Measurements from ENCODE around the gene KRTAP6-1.

The KRTAP6-1 gene, protein sequence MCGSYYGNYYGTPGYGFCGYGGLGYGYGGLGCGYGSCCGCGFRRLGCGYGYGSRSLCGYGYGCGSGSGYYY

DNA sequence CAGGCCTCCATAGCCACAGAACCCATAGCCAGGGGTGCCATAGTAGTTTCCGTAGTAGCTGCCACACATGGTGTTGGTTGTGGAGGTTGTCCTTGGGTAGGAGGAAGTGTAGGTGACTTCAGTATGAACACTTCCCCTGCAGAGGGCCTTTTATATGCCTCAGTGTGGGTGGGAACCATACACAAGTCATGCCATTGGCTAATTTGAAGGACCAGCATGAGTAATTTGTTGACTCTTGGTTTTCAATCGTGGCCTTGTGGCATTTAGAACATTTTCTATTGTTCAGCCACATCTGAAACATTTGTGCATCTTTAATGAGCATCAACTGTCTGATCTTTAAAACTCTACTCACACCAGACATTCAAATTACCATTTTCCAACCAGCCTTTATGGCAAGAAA, at the start of gene KRTAP6-1:
Gene KRTAP6-1 (minus strand): TSS at position 95 of the 400 bp plus-strand sequence. CDS start 26 bp downstream, at position 69.
- DNase-seq: no peak

DNA sequence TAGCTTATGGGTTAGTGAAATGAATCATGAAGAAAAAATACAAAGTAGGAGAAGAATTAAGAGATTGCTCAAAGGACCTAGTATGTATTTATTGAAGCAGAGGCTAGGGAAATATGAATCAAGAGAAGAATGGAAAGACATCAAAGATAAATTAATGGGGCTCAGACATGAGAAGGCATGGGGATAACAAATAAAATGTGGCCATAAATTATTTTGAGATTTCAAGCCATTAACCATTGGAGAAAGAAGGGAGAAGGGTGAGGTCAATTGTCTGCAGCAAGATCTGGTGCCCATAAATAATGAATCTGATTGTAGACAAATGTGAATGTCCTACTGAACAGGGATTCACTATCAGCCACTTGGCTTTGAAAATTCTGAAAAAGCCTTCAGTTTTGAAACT, 39.2 kb upstream of the KRTAP6-1 start:
- DNase-seq: no peak

DNA sequence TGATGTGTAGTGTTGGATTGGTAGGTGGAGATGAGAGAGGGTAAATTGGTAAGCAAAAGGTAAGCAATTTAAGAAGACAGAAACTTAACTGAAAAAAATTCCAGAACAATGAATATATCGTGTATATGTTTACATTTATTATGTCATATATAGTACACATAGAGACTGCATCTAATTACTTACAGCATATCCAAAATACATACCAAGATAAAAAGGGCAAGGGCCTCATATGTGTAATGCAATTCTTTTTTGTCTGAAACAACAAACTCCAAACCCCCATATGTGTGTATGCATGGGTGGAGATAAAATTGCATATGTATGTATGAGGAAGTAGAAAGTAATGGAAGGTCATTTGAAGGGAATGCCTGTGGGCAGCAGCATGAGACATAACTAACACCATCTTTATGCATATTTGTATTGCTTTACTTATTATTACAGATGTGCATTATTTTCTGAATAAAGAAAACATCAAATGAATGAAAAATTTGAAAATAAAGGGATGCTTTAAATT, 33.2 kb upstream of the KRTAP6-1 start:
- DNase-seq: no peak

DNA sequence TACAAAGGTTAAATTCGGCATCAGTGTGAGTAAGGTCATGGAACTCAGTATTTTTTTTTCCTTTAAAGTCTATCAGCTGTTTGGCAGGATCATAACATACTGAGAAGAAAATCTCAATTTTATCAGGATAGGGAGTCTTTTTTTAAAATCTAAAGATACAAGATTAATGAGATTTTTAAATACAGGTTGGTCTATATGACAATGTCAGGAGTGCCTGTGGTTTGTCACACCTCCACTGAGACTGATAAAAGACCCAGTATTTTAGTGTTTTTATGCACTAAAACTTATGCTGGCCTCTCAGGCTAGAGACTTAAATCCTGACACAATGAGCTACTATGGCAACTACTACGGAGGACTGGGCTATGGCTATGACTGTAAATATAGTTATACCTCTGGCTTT, 28.8 kb upstream of the KRTAP6-1 start, which contains the start of gene KRTAP20-3:
Gene KRTAP20-3 (plus strand): TSS at position 301 of the 400 bp plus-strand sequence.
- DNase-seq: no peak

DNA sequence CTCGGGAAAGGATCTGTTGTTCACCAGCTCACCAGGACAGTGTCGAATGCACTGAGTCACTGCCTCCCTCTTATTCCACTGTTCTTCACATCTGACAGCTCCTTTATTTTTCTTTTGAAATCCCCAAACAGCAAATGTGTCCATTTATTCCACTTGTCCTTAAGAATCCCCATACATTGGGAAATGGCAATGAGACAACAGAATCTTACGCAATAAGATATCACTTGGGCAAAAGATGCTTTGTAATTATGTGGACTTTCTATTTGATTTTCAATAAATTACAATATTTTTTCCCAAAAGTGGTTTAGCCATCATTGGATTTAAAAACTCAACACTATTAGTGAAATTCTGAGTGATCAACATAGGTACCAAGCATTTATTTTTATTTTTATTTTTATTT, 25.0 kb upstream of the KRTAP6-1 start:
- no peak for DNase-seq

DNA sequence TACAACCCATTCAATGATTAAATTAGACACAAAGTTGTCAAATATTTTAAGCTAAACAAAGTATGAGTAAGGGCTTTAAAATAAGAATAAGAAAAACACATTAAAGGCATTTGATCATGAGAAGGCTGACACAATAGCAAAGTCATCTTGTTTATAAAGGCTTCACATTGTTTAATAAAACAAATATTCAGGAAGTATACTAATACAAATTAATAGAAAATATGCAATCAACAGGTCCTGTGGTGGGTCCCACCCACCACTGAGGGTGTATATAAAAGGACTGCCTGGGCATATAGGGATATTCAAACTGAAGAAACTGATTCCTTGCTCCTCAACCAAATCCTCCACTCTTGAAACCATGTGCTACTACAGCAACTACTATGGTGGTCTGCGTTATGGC, 21.2 kb upstream of the KRTAP6-1 start, which contains the start of gene KRTAP20-2:
Gene KRTAP20-2 (plus strand): TSS at position 301 of the 400 bp plus-strand sequence. CDS start 58 bp downstream, at position 359.
- no peak for DNase-seq

DNA sequence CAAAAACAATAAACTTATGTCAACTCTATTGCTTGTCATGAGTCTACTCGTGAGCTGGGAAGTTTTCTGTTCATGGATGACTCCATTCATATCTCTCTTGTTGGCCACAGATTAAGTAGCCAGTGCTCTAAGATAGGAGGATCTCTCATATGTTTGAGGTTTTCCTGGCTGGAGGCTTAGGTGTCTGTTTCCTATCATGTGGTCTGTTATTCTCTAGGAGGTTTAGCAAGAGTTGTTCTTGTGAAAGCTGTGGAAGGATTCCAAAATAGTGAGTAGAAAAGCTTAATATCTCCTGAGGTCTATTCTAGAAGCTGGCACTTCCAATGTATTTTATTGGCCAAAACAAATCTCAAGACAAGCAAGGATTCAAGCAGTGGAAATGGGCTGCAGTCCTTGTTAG, 15.5 kb upstream of the KRTAP6-1 start:
- DNase-seq: no peak

DNA sequence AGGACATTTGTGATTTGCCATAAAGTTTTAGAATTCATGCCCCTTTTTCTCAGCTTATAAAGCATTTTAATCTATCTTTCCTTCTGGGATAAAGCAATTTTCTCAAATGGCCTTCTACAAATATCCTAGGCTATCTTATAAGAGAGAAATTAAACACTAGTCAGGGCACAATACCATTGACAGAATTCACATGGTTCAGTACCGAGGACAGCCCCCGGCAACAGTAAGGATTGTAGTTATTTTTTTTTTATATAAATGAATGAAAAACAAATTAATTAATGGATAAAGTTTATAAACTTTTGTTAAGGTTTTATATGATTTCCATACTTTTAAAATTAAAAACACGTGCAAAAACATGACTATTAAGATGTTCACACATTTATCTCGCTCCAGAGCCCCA, 14.4 kb upstream of the KRTAP6-1 start:
- no peak for DNase-seq

DNA sequence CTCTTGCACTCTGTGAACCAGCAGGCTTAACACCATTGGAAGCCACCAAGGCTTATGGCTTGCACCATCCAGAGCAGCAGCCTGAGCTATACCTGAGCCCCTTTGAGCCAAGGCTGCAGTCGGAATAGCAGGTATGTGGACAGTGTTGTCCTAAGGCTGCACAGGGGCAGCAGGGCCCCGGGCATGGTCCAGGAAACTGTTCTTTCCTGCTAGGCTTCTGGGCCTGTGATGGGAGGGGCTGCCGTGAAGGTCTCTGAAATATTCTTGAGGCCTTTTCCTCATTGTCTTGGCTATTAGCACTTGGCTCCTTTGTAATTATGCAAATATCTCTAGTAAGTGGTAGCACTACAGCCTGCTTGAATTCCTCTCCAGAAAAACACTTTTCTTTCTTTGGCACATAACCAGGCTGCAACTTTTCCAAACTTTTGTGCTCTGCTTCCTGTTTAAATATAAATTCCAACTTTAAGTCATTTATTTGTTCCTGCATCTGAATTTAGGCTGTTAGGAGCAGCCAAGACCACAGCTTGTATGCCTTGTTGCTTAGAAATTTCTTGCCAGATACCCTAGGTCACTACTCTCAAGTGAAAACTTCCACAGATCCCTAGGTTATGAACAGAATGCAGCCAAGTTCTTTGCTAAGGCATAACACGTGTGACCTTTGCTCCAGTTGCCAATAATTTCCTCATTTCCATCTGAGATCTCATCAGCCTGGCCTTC, 11.9 kb upstream of the KRTAP6-1 start:
- no peak for DNase-seq

DNA sequence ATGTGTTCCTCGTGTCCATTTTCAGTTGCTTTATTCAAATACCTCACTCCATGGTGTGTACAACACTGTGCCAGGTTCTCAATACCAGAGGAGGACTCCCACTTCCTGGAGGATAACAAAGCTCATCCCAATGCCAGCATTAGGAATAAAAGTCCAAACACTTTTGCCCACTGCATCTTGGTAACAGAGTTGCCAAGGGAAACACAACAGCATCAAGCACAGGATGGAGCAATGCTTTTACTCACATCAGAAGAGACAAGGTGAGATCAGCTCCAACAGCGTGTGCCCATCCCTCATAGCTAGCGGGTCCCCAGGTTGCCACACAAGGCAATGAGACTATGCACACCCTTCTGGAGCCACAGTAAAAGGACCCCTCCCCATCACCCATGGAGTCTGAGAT, 9.6 kb upstream of the KRTAP6-1 start:
- DNase-seq: no peak

DNA sequence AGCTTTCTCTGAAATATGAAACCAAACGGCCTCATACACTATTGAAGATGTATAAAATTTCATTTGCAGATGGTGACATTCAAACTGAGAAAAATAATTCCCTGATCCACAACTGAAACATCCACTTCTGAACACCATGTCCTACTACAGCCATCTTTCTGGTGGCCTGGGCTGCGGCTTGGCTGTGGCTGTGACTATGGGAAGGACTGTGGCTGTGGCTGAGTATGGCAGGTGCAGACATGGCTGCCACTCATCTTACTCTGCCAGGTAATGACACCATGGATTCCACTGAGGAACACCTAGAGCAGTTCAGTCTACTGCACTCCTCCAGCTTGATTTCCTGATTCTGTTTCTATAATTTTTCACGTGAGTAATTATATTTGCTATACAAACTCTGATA, 6.8 kb upstream of the KRTAP6-1 start, which contains the start of gene KRTAP20-4:
Gene KRTAP20-4 (plus strand): TSS at position 106 of the 400 bp plus-strand sequence.
- DNase-seq: no peak

DNA sequence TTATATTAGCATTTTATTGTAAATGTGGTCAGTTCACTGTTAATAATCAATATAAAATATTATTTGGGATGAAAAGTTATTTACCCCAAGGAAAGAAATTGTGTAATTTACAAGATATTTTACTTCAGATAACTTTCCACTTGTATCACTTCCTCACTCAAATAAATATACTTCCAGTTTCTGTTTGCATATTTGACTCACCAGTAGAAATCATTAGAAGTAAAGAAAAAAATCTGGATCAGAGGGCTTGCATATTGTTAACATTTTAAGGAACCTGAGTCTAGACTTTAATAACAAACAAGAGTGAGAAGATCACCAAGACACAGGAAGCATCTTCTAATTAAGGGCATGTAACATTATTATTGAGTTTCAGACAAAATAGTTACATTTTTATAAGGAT, 6.3 kb upstream of the KRTAP6-1 start:
- DNase-seq: no peak

DNA sequence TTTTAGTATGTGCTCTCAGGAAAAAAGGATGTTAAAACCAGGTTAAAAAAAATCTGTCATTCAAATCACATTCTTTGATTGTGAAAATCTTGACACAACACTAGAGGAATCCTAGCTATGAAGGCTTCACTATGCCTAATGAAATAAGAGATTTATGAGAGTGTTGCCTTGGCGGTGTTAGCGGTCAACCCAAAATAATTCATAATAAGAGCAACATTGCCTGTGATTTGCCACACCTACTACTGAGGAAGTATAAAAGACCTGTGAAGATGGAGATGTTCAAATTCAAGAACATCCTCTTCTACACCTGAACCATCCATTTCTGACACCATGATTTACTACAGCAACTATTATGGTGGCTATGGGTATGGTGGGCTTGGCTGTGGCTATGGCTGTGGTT, 2.4 kb upstream of the KRTAP6-1 start, which contains the start of gene KRTAP20-1:
Gene KRTAP20-1 (plus strand): TSS at position 301 of the 400 bp plus-strand sequence. CDS start 30 bp downstream, at position 331.
- DNase-seq: no peak

DNA sequence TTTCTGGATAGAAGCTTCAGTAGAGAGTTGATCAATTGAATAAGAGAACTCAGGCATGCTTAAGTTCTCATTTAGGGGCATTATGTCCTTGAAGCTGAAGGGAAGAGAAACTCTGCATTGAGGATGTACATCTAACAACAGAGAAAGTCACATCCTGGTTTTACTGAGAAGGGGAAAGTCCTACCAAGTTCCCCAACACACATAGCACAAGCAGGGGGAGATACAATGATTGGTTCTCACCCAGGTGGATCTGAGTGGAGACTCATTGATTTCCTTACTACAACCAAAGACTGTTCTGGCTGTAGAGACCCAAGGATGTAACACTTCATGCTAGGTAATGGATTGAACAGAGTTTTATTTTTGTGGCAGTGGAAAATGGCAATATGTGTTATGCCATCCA, 1.5 kb upstream of the KRTAP6-1 start:
- DNase-seq: no peak

DNA sequence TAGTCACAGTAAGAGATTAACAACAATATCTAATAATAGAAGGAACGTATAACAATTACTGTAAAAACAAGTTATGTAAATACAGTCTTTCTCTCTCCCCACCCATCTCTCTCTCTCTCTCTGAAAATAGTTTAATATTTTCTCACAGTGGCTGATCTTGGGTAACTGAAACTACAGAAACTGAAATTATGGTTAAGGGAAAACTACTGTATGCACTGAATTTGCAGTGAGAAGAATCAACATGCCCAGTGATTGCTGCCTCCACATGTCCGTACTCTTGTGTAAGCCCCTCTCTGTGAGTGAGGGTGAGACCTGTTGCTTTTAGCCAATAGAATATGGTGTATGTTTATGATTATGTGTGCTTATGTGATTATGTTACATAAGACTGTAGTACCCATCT, 1.6 kb downstream of the KRTAP6-1 start:
- no peak for DNase-seq

DNA sequence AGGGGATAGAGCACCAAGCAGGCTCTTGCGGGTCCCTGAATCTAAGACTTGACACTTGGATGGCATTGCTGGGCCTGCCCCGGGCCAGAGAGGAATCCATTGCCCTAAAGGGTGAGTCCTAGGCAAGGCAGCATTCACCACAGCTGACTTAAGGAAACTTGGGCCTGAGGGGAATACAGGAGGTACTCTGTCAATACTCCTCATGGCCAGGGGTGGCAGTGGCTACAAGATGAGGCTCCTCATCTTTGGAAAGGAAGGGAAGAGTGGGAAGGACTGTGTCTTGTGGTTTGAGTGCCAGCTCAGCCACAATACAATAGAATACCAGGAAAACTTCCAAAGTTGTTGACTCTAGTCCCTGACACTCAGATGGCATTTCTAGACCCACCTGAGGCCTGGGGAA, 7.8 kb downstream of the KRTAP6-1 start:
- DNase-seq: no peak

DNA sequence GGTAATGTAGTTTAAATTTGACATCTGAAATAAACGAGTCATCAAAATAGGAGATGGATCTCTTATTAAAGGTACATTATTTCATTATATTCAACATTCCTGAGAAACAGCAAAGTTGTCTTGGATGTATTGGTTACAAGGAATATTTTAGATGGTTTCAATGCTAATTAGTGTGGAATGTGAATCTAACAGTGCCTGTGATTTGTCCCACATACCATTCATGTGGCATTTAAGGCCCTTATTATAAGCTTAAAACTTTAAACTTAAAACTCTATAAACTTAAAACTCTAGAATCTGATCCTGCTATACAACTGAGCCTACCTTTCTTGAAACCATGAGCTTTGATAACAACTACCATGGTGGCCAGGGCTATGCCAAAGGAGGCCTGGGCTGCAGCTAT, 12.9 kb downstream of the KRTAP6-1 start, which contains the start of gene KRTAP22-1:
Gene KRTAP22-1 (plus strand): TSS at position 301 of the 400 bp plus-strand sequence.
- DNase-seq: no peak

DNA sequence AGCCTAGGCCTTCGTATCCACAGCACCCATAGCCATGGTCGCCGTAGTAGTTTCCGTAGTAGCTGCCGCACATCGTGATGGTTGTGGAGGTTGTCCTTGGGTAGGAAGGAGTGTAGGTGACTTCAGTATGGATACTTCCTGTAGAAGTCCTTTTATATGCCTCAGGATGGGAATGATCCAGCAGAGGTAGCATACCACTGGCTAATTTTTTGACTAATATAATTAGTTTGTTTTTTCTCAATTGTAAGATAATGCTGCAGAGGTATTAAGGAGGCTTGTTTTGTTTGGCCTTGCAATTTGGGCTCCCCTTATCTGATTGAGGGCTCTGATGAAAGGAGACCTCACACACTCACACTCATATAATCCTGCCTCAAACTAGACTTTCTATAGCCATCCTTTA, 14.9 kb downstream of the KRTAP6-1 start, which contains the start of gene KRTAP6-2:
Gene KRTAP6-2 (minus strand): TSS at position 101 of the 400 bp plus-strand sequence. CDS start 28 bp downstream, at position 73.
- no peak for DNase-seq

DNA sequence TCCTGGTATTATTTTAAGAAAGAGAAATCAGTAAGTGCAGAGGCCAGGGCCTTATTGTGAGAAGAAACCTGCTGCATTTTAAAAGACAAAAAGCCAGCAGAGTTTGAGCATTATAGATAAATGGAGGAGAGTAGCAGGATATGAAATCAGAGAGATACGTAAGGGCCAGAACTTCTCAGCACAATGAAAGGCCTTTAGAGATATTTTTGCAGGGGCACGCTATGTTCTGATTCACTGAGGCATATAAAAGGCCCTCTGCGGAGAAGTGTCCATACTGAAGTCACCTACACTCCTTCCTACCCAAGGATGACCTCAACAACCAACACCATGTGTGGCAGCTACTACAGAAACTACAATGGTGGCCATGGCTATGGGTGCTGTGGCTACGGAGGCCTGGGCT, 21.6 kb downstream of the KRTAP6-1 start, which contains the start of gene KRTAP6-3:
Gene KRTAP6-3 (plus strand): TSS at position 301 of the 400 bp plus-strand sequence. CDS start 6 bp downstream, at position 307.
- DNase-seq: no peak

DNA sequence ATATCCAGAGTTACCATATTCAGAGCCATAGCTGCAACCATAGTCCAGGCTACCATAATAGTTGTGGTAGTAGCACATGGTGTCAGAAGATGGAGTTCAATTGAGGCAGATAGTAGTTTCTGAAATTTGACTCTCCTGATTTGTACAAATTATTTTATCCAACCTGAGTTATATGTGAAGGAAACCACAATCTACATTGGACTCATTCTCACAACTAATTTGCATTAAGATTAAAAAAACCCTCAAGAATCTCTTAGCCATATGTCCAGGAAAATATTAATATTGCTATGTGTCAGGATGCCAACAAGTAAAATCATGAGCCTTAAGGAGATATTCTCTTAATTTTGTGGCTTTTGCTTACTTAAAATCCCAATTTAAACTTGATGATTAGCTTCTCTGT, 23.4 kb downstream of the KRTAP6-1 start, which contains the start of gene KRTAP22-2:
Gene KRTAP22-2 (minus strand): TSS at position 101 of the 400 bp plus-strand sequence.
- no peak for DNase-seq

DNA sequence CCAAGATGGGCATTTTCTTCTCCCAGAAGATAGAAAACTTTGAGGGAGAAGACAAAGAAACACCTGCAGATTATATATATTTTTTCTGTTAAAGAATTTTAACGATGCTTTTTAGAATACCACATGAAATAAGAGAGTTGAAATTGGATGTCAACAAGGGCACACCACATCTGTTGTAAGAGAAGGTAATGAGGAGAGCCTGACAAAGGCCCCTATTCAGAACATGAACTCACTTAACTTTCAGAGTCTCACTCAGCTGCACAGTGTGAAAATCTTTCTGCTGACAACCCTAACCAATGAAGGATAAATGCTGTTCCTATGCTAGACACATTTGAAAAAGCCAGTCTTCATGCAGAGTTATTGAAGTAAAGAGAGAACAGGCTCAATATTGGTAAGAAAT, 30.9 kb downstream of the KRTAP6-1 start:
- no peak for DNase-seq

DNA sequence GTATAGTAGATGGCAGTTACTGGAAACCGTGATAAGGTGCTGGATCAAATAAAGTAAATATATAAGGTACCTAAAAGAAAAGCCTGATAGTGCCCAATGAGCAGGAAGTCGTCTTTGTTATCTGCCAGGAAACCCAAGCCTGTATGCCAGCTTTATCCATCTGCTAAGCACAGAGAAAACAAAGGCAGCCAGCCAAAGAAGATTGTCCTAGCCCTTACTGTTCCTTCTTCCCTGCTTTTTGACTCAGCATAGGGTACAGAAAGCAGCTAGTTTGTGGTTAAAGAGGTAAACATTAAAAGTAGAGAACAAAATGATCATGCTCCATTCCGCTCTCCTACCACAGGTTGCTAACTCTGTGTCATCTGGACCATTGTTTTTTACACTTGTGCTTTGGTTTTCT, 33.6 kb downstream of the KRTAP6-1 start:
- DNase-seq: no peak

DNA sequence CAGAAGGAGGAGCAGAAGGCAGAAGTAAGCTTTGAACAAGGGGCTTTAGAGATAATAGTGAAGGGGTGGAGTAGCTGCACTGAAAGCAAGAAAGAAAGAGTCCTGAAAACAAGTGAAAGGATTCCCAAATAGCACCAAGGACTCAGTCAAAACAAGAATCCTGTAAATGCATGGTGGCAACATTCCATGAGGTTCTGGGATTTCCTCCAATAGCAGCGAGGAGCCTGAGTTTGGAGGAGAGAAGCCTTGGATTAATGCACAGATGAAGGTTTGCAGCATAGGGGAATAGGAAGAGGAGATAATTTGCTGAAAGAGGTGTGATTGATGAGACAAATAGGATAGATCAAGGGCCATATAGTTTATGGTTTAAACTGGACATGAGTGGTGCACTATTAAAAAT, 34.4 kb downstream of the KRTAP6-1 start:
- DNase-seq: no peak

DNA sequence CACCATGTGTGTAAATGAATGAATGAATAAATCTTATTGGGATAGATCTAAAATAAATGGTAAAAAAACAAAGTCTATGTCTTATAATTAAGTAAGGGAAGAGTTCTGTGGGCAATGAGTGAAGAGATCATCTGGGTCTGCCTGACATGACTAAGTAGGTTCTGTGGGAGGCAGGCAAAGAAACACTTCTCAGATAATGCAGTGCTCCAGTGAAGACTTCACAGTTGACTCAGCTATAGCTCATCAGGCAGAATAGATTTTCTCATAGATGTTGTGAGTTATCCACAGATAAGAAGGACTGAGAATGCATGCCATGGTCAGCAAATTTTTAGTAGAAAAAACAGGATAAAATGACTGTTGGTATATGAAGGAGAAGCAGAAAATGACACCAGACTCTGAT, 36.0 kb downstream of the KRTAP6-1 start:
- DNase-seq: peak; percentile 1
